Measurements from ENCODE around the gene CYB5R2. TPM values are rescaled to one million over a fixed set of nuclear protein-coding genes. Genes with fewer than 3 reads are reported as not detected.

Gene CYB5R2
- total RNA-seq, 2 experiments from 2014 or later: 4.4 to 4.7 TPM

DNA sequence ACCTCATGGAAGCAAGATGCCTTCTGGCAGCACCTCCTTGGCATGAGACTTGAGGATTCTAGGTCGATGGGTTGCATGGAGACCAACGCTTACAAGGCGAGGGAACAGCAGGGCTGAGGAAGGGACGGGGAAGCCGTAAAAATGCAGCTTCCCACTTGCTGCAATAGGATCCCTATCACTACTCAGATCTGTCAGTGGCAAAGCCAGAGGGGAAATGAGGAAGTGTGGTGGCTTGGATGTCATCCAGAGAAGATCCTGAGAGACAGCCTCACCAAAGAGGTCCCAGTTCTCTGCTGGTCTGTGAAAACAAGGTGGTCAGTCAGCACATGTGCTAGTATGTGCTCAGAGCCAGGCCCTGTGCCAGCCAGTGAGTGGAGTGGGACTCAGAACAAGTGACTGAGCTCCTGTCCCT is 22.2 kb downstream of the CYB5R2 start:
- POLR2A ChIA-PET: no interaction called here
- intact Hi-C loops (cut with micrococcal nuclease): no loop called here
- no peaks in the 10 kb centered on the region for H3K9me3 Mint-ChIP-seq
- H3K27ac Mint-ChIP-seq: no peak overlapping the region
- H3K27me3 Mint-ChIP-seq: no peaks in the 10 kb centered on the region
- CTCF ChIA-PET: no interaction called here
- DNase-seq: no peak
- H3K4me1 Mint-ChIP-seq (ENCODE audit: low read depth): no peaks in the 10 kb centered on the region
- H3K4me3 Mint-ChIP-seq: no peak overlapping the region
- peaks cover 12% of the 10 kb centered on the region for H3K36me3 Mint-ChIP-seq

GRCh38 chr11:7648264-7648663 is 25.0 kb downstream of the CYB5R2 start:
- CTCF ChIA-PET: interaction anchor here (0.8 to 1.0 kb wide), 3 partner anchors 39 to 135 kb away, joined by 3 to 4 read pairs (median 3); no protein-coding TSS in a partner anchor
- peaks cover 11% of the 10 kb centered on the region for H3K36me3 Mint-ChIP-seq
- no peak for DNase-seq
- intact Hi-C loops (cut with micrococcal nuclease): no loop called here
- POLR2A ChIA-PET: no interaction called here
- H3K27ac Mint-ChIP-seq: no peak overlapping the region
- H3K4me3 Mint-ChIP-seq: no peak overlapping the region
- no peaks in the 10 kb centered on the region for H3K27me3 Mint-ChIP-seq
- no peaks in the 10 kb centered on the region for H3K4me1 Mint-ChIP-seq (ENCODE audit: low read depth)
- no peaks in the 10 kb centered on the region for H3K9me3 Mint-ChIP-seq

GRCh38 chr11:7646866-7647265 is 26.4 kb downstream of the CYB5R2 start:
- ChIA-PET CTCF (no interaction called here), POLR2A (no interaction called here)
- Mint-ChIP-seq H3K9me3 (no peaks in the 10 kb centered on the region), H3K4me1 (ENCODE audit: low read depth) (no peaks in the 10 kb centered on the region), H3K27ac (no peak overlapping the region), H3K27me3 (no peaks in the 10 kb centered on the region), H3K4me3 (no peak overlapping the region), H3K36me3 (peaks cover 10% of the 10 kb centered on the region)
- DNase-seq: no peak
- intact Hi-C loops (cut with micrococcal nuclease): no loop called here

DNA sequence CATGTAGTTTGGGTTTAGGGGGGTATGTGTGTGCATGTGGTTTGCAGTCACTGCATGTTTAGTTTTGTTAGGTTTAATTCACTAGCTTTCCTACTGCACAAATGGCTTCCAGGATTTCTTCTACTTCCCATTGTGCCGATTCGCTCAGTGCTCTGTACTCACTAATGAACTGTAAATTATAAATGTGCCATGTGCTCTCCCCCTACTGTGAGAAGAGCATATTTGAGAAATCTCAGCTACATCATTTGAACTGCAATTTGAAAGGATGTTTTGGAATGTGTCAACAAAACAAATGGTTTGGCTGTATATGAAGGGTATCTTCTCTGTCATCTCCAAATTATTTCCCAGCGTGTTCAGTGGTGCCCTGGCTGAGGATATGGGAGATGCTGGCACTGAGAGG is 28.1 kb downstream of the CYB5R2 start:
- no peak for DNase-seq
- Mint-ChIP-seq H3K36me3 (peaks cover 13% of the 10 kb centered on the region), H3K9me3 (no peaks in the 10 kb centered on the region), H3K27ac (no peak overlapping the region), H3K4me1 (ENCODE audit: low read depth) (no peaks in the 10 kb centered on the region), H3K27me3 (no peaks in the 10 kb centered on the region), H3K4me3 (no peak overlapping the region)
- CTCF ChIA-PET: no interaction called here
- POLR2A ChIA-PET: no interaction called here
- intact Hi-C loops (cut with micrococcal nuclease): no loop called here

GRCh38 chr11:7643314-7643713 is 30.0 kb downstream of the CYB5R2 start:
- Mint-ChIP-seq H3K4me1 (ENCODE audit: low read depth) (no peaks in the 10 kb centered on the region), H3K36me3 (peaks cover 10% of the 10 kb centered on the region), H3K9me3 (no peaks in the 10 kb centered on the region), H3K4me3 (no peak overlapping the region), H3K27me3 (no peaks in the 10 kb centered on the region), H3K27ac (no peak overlapping the region)
- no peak for DNase-seq
- ChIA-PET CTCF (no interaction called here), POLR2A (no interaction called here)
- intact Hi-C loops (cut with micrococcal nuclease): no loop called here

DNA sequence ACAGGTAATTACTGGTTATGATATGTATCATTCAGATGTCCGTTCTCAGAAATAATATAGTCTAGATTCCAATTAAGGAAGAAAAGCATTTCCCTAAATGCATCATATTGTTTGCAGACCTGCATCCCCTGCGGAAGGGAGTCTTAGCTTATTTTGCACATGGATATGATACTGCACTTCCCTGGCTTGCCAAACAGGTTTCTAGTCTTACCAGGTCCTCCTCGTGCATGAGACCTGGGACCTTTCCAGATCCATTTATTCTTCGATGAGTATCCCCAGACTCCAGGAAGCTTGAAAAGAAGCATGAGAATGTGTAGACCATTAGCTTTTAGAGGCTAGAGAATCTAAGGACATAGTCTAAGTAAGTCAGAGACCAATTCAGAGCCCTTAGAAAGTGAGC is 30.6 kb downstream of the CYB5R2 start:
- POLR2A ChIA-PET: no interaction called here

DNA sequence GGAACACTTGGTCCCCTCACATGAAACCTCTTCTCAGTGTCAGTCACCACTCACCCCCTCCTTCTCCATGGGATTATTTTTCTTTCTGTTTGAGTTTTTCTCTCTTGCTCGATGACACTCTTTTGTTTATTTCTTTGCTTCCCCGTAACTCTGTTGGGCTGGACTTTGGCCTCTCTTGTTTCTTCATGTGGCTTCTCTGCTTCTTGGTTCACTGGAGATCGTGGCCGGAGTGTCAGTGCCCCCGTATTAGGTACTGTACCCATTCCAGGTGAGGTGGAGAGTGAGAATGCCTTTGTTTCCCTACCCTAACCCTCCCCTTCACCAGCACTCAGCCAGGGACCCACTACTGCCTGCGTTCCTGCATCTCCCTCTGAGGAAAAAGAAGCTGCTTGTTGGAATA is 32.5 kb downstream of the CYB5R2 start:
- Mint-ChIP-seq H3K27me3 (no peaks in the 10 kb centered on the region), H3K36me3 (peaks cover 13% of the 10 kb centered on the region), H3K9me3 (no peaks in the 10 kb centered on the region), H3K4me1 (ENCODE audit: low read depth) (no peaks in the 10 kb centered on the region), H3K4me3 (no peak overlapping the region), H3K27ac (no peak overlapping the region)
- no peak for DNase-seq
- ChIA-PET POLR2A (no interaction called here), CTCF (no interaction called here)
- intact Hi-C loops (cut with micrococcal nuclease): no loop called here

More for the DNA sequence above, 30.6 kb downstream of the CYB5R2 start:
- intact Hi-C loops (cut with micrococcal nuclease): no loop called here
- CTCF ChIA-PET: no interaction called here
- Mint-ChIP-seq H3K36me3 (peaks cover 13% of the 10 kb centered on the region), H3K27me3 (no peaks in the 10 kb centered on the region), H3K4me3 (no peak overlapping the region), H3K27ac (no peak overlapping the region), H3K9me3 (no peaks in the 10 kb centered on the region), H3K4me1 (ENCODE audit: low read depth) (no peaks in the 10 kb centered on the region)
- DNase-seq: no peak

GRCh38 chr11:7639643-7640025 is 33.7 kb downstream of the CYB5R2 start:
- Mint-ChIP-seq H3K9me3 (no peaks in the 10 kb centered on the region), H3K27ac (no peak overlapping the region), H3K4me1 (ENCODE audit: low read depth) (no peaks in the 10 kb centered on the region), H3K4me3 (no peak overlapping the region), H3K36me3 (peaks cover 13% of the 10 kb centered on the region), H3K27me3 (no peaks in the 10 kb centered on the region)
- DNase-seq: no peak
- ChIA-PET POLR2A (no interaction called here), CTCF (interaction anchor here (0.8 kb wide), 1 partner anchor 68 kb away, joined by 4 read pairs; no protein-coding TSS in a partner anchor)
- intact Hi-C loops (cut with micrococcal nuclease): no loop called here

DNA sequence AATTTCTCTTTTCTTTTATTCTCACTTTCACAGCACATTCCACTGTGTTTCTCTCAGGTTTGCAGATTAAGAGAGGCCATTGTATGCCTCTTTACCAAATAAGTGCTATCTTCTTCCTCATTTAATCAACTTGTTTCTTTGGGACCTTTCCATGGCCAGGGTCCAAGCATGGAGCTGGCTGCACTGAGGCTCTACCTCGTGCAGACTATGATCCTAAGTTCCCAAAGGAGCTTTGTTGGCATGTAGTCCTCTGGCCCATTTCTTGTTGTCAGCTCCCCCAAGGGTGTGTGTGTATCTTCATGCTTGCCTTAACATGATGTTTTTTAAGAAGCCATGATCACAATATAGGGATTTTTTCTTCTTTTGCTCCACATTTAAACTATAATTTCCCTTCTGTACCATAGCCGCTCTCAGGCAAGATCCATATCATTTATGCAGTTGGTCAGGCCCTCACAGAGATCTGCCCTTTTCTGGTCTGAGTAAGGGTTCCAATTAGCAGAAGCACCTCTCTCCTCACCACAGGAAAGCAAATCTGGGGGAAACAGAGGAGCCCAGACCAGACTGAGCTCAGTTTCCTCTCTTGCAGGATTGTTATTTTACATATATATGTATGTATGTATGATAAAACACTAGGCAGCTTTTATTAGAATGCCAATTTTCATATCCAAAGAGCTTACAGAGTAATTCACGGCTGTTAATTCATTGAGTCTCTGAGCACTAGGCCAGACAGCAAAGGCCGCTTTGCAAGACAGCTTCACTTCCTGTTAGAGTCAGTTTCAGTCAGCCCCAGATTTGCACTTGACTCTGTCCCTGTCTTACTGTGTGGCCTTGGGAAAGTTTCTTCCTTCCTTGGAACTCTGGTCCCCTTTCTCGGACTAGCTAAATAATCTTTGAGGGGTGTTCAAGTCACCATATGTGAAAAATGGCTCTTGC is 34.3 kb downstream of the CYB5R2 start:
- Mint-ChIP-seq H3K36me3 (peaks cover 13% of the 10 kb centered on the region), H3K4me1 (ENCODE audit: low read depth) (no peaks in the 10 kb centered on the region), H3K9me3 (no peaks in the 10 kb centered on the region), H3K27ac (no peak overlapping the region), H3K27me3 (no peaks in the 10 kb centered on the region), H3K4me3 (no peak overlapping the region)
- ChIA-PET POLR2A (no interaction called here), CTCF (interaction anchor here (0.8 kb wide), 1 partner anchor 68 kb away, joined by 4 read pairs; no protein-coding TSS in a partner anchor)
- intact Hi-C loops (cut with micrococcal nuclease): no loop called here
- DNase-seq: no peak

GRCh38 chr11:7637447-7638157 is 35.7 kb downstream of the CYB5R2 start:
- ChIA-PET POLR2A (no interaction called here), CTCF (no interaction called here)
- H3K4me1 Mint-ChIP-seq (ENCODE audit: low read depth): no peaks in the 10 kb centered on the region
- H3K27me3 Mint-ChIP-seq: no peaks in the 10 kb centered on the region
- H3K27ac Mint-ChIP-seq: no peak overlapping the region
- no peak overlapping the region for H3K4me3 Mint-ChIP-seq
- H3K36me3 Mint-ChIP-seq: peaks cover 10% of the 10 kb centered on the region
- no peaks in the 10 kb centered on the region for H3K9me3 Mint-ChIP-seq
- intact Hi-C loops (cut with micrococcal nuclease): no loop called here
- no peak for DNase-seq

- Mint-ChIP-seq H3K27ac (no peak overlapping the region), H3K36me3 (peaks cover 11% of the 10 kb centered on the region)
- CTCF ChIA-PET: no interaction called here
Observed at GRCh38 chr11:7636350-7636749, 37.0 kb downstream of the CYB5R2 start.

DNA sequence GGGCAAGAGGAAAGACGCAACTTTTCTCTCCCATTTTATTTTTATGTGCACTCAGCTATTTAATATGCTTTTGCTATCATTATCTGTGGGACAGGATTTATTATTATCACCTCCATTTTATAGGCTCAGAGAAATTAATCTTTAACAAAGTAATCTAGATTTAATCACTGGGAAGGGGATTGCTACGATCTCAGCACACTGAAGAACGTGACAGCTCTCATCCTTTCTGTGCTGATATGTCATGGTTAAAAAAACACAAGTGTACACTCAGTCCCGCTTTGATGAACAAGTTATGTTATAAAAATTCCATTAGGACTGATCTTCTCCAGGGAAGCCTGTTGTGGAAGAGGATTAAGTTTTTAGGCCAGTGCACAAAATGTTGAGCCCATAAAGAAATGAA is 37.6 kb downstream of the CYB5R2 start:
- DNase-seq: no peak
- ChIA-PET CTCF (interaction anchor here (0.7 kb wide), 1 partner anchor 44 kb away, joined by 4 read pairs; no protein-coding TSS in a partner anchor), POLR2A (no interaction called here)
- H3K27ac Mint-ChIP-seq: no peak overlapping the region
- H3K27me3 Mint-ChIP-seq: no peaks in the 10 kb centered on the region
- no peaks in the 10 kb centered on the region for H3K4me1 Mint-ChIP-seq (ENCODE audit: low read depth)
- peaks cover 11% of the 10 kb centered on the region for H3K36me3 Mint-ChIP-seq
- intact Hi-C loops (cut with micrococcal nuclease): no loop called here
- no peaks in the 10 kb centered on the region for H3K9me3 Mint-ChIP-seq
- H3K4me3 Mint-ChIP-seq: no peak overlapping the region

More at GRCh38 chr11:7636350-7636749, 37.0 kb downstream of the CYB5R2 start:
- H3K4me1 Mint-ChIP-seq (ENCODE audit: low read depth): no peaks in the 10 kb centered on the region
- H3K4me3 Mint-ChIP-seq: no peak overlapping the region
- POLR2A ChIA-PET: no interaction called here
- no peaks in the 10 kb centered on the region for H3K27me3 Mint-ChIP-seq
- no peaks in the 10 kb centered on the region for H3K9me3 Mint-ChIP-seq
- intact Hi-C loops (cut with micrococcal nuclease): no loop called here
- DNase-seq: no peak

Measured in activated CD4-positive, alpha-beta memory T cell treated with anti-CD3 and anti-CD28 coated beads for 36 hours (primary cell).